Activated CD8-positive, alpha-beta memory T cell treated with anti-CD3 and anti-CD28 coated beads, Interleukin-2, amount 50 U/mL, for 24 hours (primary cell): ENCODE measurements around the gene PI4KA.
"Not testable (repeated sequence)": the region's sequence is repeated elsewhere in the genome, so short reads cannot be mapped to it uniquely, and the experiment has no call there.

ENCODE experiments used
- DNase-seq: peaks from one replicate; pipeline ENCODE4 v3.0.0-alpha.2; 2020; ENCODE audit errors: extremely low read depth

The PI4KA gene

DNA sequence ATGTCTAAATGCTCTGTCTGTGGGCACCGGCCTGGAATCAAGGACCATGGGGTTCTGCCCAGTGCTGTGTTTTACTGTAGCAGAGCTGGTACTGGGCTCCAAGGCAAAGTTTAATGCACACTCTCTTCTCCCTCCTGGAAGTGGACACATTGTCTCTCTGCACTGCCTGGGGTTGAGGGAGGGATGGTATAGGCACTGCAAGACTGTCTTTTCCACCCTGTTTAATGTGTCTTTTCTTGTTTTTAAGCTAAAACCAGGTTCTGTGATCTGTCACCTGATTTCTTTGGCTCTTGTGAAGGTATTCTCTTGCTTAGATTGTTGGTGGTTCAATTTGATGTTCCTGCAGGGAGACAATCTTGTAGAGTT is 194.0 kb downstream of the PI4KA start:
- no peak for DNase-seq

DNA sequence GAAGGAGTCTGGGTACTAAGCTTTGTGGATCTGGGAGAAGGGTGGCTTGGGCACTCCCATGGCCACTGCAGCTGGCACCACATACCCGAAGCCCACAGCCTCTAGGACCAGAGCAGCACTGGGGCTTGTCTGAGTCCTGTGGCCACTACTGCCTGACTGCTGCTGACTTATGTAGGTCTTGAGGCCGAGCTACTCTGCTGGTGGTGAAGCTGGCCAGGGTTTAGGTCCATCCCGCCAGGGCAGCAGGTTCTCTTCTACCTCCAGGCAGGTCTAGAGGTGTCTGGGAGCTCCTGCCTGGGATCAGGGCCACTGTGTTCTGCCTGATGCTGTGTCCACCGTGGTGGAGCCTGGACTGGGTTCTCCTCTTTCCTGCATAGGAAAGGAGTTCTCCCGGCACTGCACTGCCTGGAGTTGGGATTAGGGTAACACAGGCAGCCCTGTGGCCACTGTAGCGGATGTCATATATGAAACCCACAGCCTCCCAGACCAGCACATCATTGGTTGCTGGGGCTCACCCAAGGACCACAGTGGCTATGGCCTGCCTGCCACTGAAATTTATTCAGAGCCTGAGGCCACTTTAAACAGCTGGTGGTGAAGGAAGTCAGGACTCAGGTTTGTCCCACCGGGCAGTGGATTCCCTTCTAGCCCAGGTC is 194.5 kb downstream of the PI4KA start:
- no peak for DNase-seq

DNA sequence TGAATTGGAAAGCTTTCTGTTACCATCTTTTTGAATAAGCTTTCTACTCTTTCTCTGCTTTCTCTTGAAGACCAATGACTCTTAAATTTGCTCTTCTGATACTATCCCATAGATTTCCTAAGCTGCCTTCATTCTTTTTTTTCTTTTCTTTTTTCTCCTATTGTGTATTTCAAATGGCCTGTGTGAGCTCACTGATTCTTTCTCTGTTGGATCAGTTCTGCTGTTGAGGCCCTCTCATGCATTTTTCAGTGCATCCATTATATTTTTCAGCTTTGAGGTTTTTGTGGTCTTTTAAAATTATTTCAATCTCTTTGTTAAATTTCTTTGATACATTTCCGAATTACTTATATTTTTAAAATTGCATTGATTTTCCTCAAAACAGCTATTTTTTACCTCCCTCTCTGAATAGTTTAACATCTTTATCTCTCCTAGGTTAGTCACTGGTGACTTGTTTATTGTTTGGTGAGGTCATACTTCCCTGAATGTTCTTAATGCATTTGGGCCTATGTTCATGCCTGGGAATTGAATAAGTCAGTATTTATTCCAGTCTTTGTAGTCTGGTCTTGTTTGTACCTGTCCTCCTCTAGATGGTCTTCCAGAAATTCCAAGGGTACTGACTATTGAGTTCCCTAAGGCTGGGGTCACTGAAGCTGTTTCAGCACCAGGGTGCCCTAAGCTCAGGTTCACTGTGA is 195.3 kb downstream of the PI4KA start:
- no peak for DNase-seq

DNA sequence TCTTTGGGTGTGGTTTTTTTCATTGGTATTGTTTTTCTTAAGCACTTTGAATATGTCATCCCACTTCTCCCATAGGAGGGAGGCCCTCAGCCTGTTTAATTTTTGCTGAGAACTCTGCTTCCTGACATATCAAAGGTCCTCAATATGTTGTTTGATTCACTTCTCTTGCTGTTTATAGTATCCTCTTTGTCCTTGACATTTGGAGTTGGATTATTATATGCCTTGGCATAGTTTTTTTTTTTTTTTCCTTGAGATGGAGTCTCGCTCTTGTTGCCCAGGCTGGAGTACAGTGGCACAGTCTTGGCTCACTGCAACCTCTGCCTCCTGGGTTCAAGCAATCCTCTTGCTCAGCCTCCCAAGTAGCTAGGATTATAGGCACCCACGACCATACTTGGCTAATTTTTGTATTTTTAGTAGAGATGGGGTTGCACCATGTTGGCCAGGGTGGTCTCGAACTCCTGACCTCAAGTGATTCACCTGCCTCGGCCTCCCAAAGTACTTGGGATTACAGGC is 196.0 kb downstream of the PI4KA start:
- DNase-seq, result not testable (repeated sequence)

DNA sequence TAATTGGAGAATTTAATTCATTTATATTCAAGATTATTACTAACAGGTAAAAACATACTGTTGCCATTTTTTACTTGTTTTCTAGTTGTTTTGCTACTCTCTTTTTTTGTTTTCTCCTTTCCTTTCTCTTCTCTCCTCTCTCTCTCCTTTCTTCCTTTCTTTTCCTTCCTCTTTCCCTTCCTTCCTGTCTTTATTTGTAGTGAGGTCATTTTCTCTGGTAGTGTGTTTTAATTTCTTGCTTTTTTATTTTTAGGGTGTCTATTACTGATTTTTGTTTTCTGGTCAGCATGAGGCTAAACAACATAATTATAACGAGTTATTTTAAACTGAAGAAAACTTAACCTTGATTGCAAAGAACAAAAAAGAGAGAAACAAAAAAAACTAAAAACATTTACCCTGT is 197.1 kb downstream of the PI4KA start:
- DNase-seq, result no peak

DNA sequence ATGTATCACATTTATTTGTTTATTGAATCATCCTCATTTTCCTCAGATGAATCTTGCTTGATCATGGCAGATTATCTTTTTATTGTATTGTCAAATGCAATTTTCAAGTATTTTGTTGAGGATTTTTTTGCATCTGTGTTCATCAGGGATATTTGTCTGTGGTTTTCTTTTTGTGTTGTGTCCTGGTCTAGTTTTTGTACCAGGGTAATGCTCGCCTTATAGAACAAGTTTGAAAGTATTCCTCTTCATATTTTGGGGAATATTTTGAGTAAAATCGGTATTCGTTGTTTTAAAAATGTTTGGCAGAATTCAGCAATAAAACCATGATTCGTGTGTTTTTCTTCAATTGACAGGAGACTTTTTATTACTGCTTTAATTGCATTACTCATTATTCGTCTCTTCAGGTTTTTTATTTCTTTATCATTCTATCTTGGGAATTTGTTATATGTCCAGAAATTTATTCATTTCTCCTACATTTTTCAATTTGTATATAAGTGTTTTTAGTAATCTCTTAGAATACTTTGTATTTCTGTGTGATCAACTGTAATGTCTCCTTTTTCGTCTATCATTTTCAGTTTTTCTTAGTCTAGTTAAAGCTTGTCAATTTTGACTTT is 198.1 kb downstream of the PI4KA start:
- DNase-seq, result no peak

DNA sequence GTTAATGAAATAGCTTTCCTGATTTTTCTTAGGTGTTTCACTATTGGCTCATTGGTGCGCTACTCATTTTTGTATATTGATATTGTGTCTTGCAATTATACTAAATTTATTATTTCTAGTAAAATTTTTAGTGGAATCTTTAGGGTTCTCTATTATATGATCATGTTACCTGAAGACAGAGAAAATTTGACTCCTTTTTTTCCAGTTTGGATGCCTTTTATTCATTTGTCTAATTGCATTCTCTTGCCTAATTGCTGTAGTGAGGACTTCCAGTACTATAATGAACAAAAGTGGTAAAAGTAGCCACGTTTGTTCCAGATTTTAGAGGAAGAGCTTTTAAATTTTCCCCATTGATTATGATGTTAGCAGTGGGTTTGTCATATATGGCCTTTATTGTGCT is 198.7 kb downstream of the PI4KA start:
- DNase-seq, result no peak

DNA sequence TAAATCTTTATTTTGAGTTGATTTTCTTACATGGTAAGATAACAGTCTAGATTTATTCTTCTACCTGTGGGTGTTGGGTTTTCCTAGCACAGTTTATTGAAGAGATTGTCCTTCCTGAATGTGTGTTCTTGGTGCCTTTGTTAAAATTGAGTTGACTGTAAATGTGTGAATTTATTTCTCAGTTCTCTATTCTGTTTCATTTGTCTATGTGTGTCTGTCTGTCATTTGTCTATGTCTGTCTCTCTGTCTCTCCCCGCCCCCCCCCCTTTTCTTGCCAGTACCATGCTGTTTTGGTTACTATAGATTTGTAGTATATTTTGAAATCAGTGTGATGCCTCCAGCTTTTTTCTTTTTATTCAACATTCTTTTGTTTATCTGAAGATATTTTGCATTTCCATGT is 199.4 kb downstream of the PI4KA start:
- no peak for DNase-seq

DNA sequence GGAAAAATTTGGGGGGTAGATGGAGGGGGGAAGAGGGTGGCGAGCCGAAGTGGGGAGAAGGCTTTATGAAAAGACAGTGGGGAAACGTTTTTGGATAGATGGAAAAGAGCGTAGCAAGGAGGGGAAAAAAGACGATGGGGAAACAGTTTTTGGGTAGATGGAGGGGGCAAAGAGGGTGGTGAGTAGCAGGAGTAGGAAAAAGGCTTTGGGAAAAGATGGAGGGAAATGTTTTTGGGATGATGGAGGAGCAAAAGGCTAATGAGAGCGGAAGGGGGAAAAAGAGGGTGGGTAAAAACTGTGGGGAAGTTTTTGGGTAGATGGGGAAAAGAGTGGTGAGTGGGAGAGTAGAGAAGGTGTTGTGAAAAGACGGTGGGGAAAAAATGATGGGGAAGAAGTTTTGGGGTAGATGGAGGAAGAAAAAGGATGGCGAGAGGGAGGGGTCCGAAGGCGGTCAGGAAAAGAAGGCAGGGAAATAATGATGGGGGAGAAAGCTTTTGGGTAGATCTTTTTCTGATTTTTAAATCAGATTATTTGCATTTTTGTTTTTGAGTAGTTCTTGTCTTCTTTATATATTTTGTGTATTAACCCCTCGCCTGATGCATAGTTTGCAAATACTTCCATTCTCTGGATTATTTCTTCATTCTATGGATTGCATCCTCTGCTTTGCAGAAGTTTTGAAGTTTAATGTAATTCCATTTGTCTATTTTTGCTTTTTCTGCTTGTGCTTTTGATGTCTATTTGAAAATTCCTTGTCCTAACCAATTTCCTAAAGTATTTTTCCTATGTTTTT is 200.0 kb downstream of the PI4KA start:
- no peak for DNase-seq

DNA sequence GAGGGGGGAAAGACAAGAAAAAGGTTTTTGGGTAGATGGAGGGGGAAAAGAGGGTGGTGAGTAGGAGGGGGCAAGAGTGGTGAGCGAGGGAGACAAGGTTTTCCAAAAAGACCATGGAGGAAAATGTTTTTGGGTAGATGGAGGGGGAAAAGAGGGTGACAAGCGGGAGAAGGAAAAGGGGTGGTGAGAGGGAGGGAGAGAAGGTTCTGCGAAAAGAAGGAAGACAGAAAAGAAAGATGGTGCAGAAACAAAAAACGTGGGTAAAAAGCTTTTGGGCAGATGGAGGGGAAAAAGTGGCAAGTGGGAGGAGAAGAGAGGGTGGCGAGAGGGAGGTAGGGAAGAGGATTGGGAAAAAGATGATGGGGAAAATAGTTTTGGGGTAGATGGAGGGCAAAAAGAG is 200.6 kb downstream of the PI4KA start:
- no peak for DNase-seq
